Measurements from ENCODE around the gene TACR1. TPM values are rescaled to one million over a fixed set of nuclear protein-coding genes. Genes with fewer than 3 reads are reported as not detected.

TACR1 gene
- total and polyA plus RNA-seq, 2 of the 13 experiments (the other 11 are each of a cell fraction or from before 2014, with no cell fraction given) = not detected

GRCh38 chr2:75041226-75041625 is 158.1 kb downstream of the TACR1 start:
- no peaks in the 10 kb centered on the region for H4K20me1 ChIP-seq (ENCODE audit: insufficient read depth, low read length)
- no peak overlapping the region for H3K27ac ChIP-seq (ENCODE audit: extremely low read length, insufficient read depth, low read length)
- CTCF ChIA-PET (ENCODE audit: low intra/inter-chr PET ratio, low total read pairs) = no interaction called here
- intact Hi-C loops (cut with micrococcal nuclease; ENCODE audit: unreplicated experiment) (no loop called here), in situ Hi-C loops (cut with HindIII; ENCODE audit: extremely low pct_ligation_motif_present, low pct_unique_long_range_greater_than_20kb) (no loop called here)
- WGBS (ENCODE audit: low lambda C conversion rate) = 96% methylated on average over 2 of the region's 2 CpGs
- H3K4me1 ChIP-seq (ENCODE audit: insufficient read depth, low read length) = peaks cover 8% of the 10 kb centered on the region
- FAIRE-seq (no peak), ATAC-seq (no peak), DNase-seq (ENCODE audit: low spot score) (no peak)
- no peaks in the 10 kb centered on the region for H3K27me3 ChIP-seq (ENCODE audit: control insufficient read depth in 1 of 2, insufficient read depth in 2 of 2, low read length in 2 of 2)
- H3K4me3 ChIP-seq (replicated peaks in 1 of 3; ENCODE audit: insufficient read depth in 1 of 3, low read depth in 2 of 3, low read length in 3 of 3) = no peak overlapping the region
- no peaks in the 10 kb centered on the region for H3K79me2 ChIP-seq (ENCODE audit: insufficient read depth, low read length)
- no peak overlapping the region for H3K9ac ChIP-seq (ENCODE audit: insufficient read depth, low read depth, low read length)
- no peak overlapping the region for H2AFZ ChIP-seq (ENCODE audit: low read length)
- H3K9me3 ChIP-seq (ENCODE audit: low read length) = no peaks in the 10 kb centered on the region
- no TSS peak for BruUV-seq (replicated peaks)
- H3K4me2 ChIP-seq (ENCODE audit: low read depth, low read length) = no peak overlapping the region
- POLR2A ChIA-PET = no interaction called here
- H3K36me3 ChIP-seq (replicated peaks in 1 of 2; ENCODE audit: control insufficient read depth in 1 of 2, insufficient read depth in 2 of 2, low read length in 2 of 2) = no peaks in the 10 kb centered on the region
- TF ChIP-seq JUND (CRISPR knock-in tag; IDR thresholded peaks at IDR 0.05) = no peak
- no peak for TF ChIP-seq SNAPC5 (CRISPR knock-in tag; IDR thresholded peaks at IDR 0.05; ENCODE audit: borderline replicate concordance)
- TF ChIP-seq HDAC1 (CRISPR knock-in tag; IDR thresholded peaks at IDR 0.05) = no peak
- TF ChIP-seq ZNF800 (CRISPR knock-in tag; IDR thresholded peaks at IDR 0.05) = no peak
- no peak for TF ChIP-seq THAP9 (CRISPR knock-in tag; IDR thresholded peaks at IDR 0.05; ENCODE audit: borderline replicate concordance)
- TF ChIP-seq ZNF879 (CRISPR knock-in tag; IDR thresholded peaks at IDR 0.05) = no peak
- no peak for TF ChIP-seq ZNF619 (CRISPR knock-in tag; IDR thresholded peaks at IDR 0.05)
- no peak for TF ChIP-seq ZNF839 (CRISPR knock-in tag; IDR thresholded peaks at IDR 0.05; ENCODE audit: borderline replicate concordance)
